Measurements from ENCODE around the gene COL24A1.

- TF ChIP-seq, protein P1, sequence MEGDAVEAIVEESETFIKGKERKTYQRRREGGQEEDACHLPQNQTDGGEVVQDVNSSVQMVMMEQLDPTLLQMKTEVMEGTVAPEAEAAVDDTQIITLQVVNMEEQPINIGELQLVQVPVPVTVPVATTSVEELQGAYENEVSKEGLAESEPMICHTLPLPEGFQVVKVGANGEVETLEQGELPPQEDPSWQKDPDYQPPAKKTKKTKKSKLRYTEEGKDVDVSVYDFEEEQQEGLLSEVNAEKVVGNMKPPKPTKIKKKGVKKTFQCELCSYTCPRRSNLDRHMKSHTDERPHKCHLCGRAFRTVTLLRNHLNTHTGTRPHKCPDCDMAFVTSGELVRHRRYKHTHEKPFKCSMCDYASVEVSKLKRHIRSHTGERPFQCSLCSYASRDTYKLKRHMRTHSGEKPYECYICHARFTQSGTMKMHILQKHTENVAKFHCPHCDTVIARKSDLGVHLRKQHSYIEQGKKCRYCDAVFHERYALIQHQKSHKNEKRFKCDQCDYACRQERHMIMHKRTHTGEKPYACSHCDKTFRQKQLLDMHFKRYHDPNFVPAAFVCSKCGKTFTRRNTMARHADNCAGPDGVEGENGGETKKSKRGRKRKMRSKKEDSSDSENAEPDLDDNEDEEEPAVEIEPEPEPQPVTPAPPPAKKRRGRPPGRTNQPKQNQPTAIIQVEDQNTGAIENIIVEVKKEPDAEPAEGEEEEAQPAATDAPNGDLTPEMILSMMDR (IDR thresholded peaks at IDR 0.05) = no peak
- TF ChIP-seq POLR2A (IDR thresholded peaks at IDR 0.05) = no peak
Measured at GRCh38 chr1:86063721-86064120, 92.9 kb downstream of the COL24A1 start.
